NCI-H1105 (cell line): ENCODE results near the gene CD1D.
"Not testable (repeated sequence)": the region's sequence is repeated elsewhere in the genome, so short reads cannot be mapped to it uniquely, and the experiment has no call there.

Experiments
- DNase-seq: peaks from one replicate; lab custom pipeline; 2025; lab: John Stamatoyannopoulos, UW

CD1D gene

DNA sequence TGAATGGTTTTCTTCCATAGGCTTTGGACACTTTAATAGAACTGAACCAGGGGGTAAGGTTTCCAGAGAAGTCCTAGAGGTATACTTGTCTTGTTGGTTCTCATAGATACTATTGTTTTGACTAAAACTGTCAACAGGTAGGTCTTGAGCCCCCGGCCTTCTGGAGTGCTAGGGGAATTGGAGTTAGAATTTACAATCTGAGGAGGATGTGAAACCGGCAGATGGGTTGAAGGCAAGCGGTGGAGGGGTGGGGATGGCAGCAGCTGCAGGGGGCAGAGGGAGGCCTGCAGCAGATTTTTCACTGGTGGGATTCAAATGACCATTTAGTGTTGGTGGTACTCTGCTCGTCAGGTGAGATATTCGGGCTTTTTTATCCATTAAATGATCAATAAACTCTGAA, 4.3 kb upstream of the CD1D start:
- DNase-seq: no peak

GRCh38 chr1:158176849-158177699, 3.6 kb upstream of the CD1D start:
- not testable (repeated sequence) for DNase-seq

DNA sequence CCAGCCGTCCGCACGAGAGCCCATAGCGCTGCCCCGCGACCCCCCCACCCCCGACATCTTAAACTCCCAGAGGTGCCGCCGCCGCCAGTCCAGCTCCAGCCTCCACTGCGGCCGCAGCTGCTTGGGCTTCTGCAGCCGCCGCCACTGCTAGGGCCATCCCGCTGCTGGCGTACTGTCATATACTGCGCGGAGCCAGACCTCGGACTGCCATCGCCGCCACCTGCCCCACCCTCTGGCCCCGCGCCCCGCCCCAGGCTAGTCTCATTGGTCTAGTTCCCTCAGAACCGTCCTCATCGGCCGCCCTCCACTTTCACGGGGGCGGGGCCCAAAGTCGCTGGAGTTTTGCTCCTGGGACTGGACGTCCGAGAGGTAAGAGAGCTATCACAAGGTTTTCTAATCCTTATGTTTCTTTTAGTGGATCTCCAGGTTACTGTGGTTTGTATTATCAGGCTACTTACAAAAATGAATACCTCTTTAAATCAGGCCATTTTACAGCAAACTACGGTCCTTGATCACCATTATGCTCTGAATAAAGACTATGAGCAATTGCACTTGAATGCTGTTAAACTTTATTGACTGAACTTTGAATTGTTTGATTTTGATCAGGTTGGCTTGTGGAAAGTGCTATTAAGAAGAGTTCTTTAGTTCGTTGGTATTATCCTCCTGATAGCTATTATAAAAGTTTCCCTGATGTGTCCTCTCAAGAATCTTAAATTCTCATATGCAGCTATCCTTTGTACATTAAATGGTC, 2.8 kb upstream of the CD1D start:
- DNase-seq: peak; percentile 89

DNA sequence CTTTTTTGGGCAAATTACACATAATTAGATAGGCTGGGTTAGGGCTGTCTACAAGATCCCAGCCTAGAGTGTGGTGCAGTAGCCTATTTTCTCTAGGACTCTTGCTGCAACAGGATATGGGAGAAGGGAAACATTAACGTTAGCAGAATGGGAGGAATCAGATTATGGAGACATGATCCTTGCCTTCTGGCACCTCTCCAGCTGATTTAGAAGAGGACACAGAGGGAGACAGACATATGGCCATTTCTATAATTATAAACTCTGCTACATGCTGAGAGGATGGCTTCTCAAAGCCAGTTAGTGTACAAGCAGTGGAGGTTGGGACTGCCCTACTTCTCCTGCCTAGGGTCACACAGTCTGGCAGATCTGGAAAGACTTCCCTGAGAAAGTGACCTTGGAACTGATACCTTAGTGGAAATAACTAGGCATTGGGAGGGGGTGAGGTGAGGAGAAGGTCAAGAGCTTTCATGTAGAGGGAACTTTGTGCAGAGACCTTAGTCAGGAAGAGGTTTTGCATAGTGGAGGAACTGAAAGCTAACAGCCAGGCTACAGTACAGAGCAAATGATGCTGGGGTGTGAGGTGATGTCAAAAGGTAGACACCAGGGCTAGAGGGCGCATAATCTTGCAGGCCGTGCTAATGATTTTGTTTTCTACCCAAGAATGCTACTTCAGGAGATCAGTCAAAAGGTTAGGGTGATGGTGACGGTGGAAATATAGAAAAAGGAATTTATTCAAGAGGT, 1.2 kb upstream of the CD1D start:
- DNase-seq: no peak

GRCh38 chr1:158181577-158181922, 855 bp downstream of the CD1D start:
- DNase-seq: no peak

DNA sequence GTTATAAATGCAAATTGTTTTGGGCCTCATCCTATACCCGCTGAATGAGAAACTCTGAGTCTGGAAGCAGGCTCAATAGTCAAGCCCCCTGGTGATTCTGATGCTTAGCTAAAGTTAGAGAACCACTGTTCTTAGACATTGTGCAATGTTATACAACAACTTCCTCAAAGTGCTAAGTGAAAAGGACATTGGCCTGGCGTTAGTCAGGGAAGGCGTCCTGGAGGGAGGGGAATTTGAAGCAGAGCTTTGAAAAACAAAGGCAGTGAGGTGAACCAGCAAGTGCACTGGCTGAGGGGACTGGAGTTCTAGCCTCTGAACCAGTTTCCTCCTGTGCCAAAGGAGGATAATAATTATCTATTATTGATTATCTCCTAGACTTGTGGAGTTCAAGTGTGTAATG, 5.1 kb downstream of the CD1D start:
- no peak for DNase-seq

GRCh38 chr1:158186180-158186579, 5.5 kb downstream of the CD1D start:
- DNase-seq: no peak

DNA sequence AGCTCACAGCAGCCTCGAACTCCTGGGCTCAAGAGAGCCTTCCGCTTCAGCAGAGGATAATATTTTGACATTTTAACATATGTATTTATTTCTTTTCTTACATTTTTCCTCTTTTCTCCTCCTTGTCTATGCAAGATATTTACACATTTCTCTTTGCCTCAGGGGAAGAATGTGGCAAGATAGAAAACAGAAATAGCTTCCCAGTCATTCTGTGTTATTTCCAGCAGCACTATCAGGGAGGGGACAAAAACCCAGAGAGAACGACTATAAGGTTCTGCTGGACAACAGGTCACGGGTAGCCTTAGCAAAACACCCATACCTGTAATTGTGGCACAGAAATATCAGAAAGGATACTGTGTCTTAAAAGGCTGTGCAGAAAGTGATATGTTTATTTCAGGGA, 7.9 kb downstream of the CD1D start:
- no peak for DNase-seq

DNA sequence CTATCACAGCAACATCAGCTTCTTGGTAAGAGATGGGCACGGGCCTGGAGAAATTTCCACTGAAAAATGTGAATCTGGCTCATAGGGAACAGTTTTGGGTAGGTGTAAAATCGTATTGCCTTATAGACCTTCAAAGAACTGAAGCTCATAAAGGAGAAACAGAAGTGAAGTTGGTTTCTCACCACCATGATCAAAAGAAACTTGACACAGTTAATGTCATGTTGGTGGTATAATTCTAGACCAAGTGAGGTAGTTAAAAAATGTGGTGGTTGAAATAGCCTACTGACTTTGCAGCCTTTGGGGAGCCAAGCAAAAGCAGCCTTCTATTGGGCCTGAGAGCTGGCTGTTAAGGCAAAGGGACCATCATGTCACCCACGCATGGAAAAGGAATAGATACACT, 8.9 kb downstream of the CD1D start:
- no peak for DNase-seq

GRCh38 chr1:158191299-158191698, 10.6 kb downstream of the CD1D start:
- DNase-seq: no peak

DNA sequence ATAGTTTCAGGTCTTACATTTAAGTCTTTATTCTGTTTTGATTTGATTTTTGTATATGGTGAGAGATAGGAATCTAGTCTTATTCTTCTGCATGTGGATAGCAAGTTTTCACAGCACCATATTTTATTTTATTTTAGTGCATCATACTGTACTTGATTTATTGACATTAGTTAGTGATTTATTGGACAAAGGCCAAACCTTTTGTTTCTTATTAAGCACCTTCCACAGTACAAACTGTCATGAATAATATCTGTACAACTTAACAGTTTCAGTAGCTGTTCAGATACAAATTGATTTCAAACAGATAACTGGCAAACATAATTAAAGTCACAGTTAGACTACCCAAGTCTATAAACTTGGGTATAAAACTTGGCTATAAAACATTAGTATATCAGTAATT, 15.8 kb downstream of the CD1D start:
- DNase-seq: no peak

DNA sequence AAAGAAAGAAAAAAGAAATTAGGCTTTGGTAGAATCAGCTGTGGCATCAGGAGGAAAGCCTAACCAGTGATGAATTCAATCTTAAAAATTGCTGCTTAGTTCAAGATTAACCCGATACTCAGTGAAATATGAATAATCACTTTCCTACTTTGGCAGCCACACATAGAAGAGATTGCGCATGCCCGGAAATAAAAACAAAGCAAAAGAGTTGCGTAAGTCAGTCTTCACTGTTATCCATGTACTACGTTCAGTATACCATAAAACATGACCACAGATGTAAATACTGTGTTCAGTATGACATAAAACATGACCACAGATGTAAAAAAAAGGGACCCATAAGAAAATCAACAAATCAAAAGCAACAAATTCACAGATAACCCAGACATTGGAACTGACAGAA, 19.2 kb downstream of the CD1D start:
- DNase-seq: no peak

DNA sequence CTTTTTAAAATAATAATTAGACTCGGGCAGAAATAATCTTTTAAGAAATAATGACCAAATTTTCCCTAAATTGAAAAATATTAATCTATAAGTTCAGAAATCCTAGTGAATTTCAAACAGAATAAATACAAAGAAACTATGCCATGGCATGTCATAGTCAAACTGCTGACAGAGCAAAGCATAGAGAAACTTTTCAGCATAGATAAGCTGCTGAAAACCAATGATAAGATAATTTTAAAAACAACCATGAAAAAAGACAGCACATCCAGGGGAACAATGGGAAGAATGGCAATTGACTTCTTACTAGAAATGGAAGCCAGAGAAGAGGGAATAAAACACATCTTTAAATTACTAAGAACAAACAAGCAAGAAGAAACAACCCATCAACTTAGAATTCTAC, 19.8 kb downstream of the CD1D start:
- no peak for DNase-seq

GRCh38 chr1:158203693-158204457, 23.2 kb downstream of the CD1D start:
- peak; percentile 95 for DNase-seq

DNA sequence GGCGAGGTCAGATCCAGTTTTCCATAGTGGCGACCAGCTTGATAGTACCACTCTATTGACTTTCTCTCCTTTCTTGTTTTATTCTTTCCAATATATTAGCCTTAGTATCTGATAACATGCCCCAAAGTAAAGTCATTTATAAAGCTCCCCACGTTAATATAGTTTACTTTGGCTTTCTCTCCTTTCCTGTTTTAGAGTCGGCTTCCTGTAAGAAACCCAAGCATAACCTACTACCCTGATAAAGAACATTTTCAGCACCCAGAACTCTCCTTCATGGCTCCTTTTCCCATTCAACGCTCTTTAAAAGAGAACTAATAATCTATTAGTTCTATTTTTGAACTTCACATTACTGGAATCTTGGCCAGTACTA, 23.7 kb downstream of the CD1D start:
- no peak for DNase-seq

GRCh38 chr1:158208586-158209116, 28.0 kb downstream of the CD1D start:
- DNase-seq: no peak

GRCh38 chr1:158212320-158212719, 31.6 kb downstream of the CD1D start:
- DNase-seq: no peak

- DNase-seq: not testable (repeated sequence)
Observed at GRCh38 chr1:158223445-158223844, 42.8 kb downstream of the CD1D start.

GRCh38 chr1:158227904-158228623, 47.4 kb downstream of the CD1D start:
- DNase-seq: no peak
